ENCODE data around the gene TUBE1. TPM values are rescaled to one million over a fixed set of nuclear protein-coding genes. Genes with fewer than 3 reads are reported as not detected.

TUBE1 gene
- polyA plus RNA-seq, 1 of the 3 experiments (the other 2 are of a cell fraction), result 11.9 TPM

DNA sequence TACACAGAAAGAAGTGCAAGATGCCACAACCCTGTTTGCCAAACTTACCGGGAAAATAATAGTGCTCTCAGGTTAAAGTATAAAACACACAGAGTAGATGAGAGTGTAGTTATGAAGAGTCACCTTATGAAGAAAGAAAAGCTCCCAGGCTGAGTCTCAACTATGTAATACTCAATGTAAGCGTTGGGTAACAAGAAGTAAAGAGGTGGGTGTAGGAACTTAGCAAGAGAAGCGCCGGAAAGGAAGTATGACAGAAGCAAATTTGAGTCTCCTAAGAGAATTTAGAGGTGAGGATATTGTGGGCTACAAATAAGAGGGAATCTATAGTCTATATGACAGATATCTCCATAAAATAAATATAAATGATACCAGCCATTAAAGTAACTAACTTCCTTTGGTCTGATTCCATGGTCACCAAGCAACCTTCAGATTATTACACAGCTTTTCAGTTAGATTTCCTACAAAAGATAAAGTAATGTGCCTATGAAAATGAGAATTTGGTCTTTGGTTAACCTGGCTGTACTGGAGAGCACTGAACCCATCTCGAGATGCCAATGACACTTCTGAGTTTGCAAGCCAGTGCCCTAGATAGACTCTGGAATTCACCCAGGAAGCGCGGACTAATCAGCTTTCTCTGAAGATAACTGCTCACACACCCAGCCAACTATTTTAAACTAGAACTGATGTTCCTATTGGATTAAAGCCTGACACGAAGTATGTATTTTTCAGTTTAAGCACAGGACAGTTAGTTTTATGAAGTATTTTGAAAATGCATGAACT is 1.8 kb downstream of the TUBE1 start:
- Histone ChIP-seq H2AFZ (ENCODE audit: low read depth) (no peak overlapping the region), H4K20me1 (ENCODE audit: insufficient read depth) (no peaks in the 10 kb centered on the region), H3K9ac (no peak overlapping the region), H3K4me3 (ENCODE audit: low read depth in 2 of 2, low read length in 1 of 2) (no peak overlapping the region), H3K4me2 (no peak overlapping the region), H3K4me1 (ENCODE audit: control insufficient read depth in 1 of 2, insufficient read depth in 2 of 2, low read depth in 1 of 2, low read length in 1 of 2) (peaks cover 2 to 5% of the 10 kb centered on the region in 2 experiments), H3K79me2 (ENCODE audit: insufficient read depth) (no peaks in the 10 kb centered on the region; the same call in 1 of the 2 replicates), H3K9me2 (no peaks in the 10 kb centered on the region), H3K36me3 (replicated peaks in 1 of 2; ENCODE audit: control insufficient read depth in 1 of 2, insufficient read depth in 2 of 2, low read length in 1 of 2) (peaks cover 23 to 34% of the 10 kb centered on the region in 2 experiments), H3K27me3 (ENCODE audit: insufficient read depth) (no peaks in the 10 kb centered on the region), H3K9me3 (no peaks in the 10 kb centered on the region), H3K27ac (ENCODE audit: low read depth in 2 of 2, low read length in 1 of 2) (no peak overlapping the region), H3F3A (replicated peaks; ENCODE audit: insufficient read depth) (peaks cover 4% of the 10 kb centered on the region)
- ChIA-PET POLR2A (interaction anchor here (0.8 kb wide), 1 partner anchor 37 kb away, joined by 3 read pairs; no protein-coding TSS in a partner anchor), CTCF (interaction anchor here (0.8 to 3.7 kb wide), 7 partner anchors 42 to 95 kb away, joined by 3 to 42 read pairs (median 3); no protein-coding TSS in a partner anchor)
- no peak for DNase-seq
- 95% methylated on average over 8 of the region's 8 CpGs for WGBS (ENCODE audit: low lambda C conversion rate)
- no peak for TF ChIP-seq MXI1 (IDR thresholded peaks at IDR 0.05; ENCODE audit: low read depth, low read length)
- no peak for TF ChIP-seq RXRA (IDR thresholded peaks at IDR 0.05; ENCODE audit: borderline replicate concordance, low read depth)
- TF ChIP-seq POLR2AphosphoS5 (IDR thresholded peaks at IDR 0.05; ENCODE audit: low read depth, low read length), result no peak
- no peak for TF ChIP-seq TAF1 (IDR thresholded peaks at IDR 0.05; ENCODE audit: borderline replicate concordance, low read depth, low read length)
- no peak for TF ChIP-seq CTCF (IDR thresholded peaks at IDR 0.05)
- no peak for TF ChIP-seq ELF1 (IDR thresholded peaks at IDR 0.05)
- no peak for TF ChIP-seq RCOR1 (IDR thresholded peaks at IDR 0.05; ENCODE audit: low read length)
- no peak for TF ChIP-seq JUND (IDR thresholded peaks at IDR 0.05)
- TF ChIP-seq GABPA (IDR thresholded peaks at IDR 0.05; ENCODE audit: low read depth), result no peak
- TF ChIP-seq, protein P1, sequence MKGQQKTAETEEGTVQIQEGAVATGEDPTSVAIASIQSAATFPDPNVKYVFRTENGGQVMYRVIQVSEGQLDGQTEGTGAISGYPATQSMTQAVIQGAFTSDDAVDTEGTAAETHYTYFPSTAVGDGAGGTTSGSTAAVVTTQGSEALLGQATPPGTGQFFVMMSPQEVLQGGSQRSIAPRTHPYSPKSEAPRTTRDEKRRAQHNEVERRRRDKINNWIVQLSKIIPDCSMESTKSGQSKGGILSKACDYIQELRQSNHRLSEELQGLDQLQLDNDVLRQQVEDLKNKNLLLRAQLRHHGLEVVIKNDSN (IDR thresholded peaks at IDR 0.05; ENCODE audit: borderline replicate concordance, low read depth), result no peak
- TF ChIP-seq, protein P2, sequence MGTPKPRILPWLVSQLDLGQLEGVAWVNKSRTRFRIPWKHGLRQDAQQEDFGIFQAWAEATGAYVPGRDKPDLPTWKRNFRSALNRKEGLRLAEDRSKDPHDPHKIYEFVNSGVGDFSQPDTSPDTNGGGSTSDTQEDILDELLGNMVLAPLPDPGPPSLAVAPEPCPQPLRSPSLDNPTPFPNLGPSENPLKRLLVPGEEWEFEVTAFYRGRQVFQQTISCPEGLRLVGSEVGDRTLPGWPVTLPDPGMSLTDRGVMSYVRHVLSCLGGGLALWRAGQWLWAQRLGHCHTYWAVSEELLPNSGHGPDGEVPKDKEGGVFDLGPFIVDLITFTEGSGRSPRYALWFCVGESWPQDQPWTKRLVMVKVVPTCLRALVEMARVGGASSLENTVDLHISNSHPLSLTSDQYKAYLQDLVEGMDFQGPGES (IDR thresholded peaks at IDR 0.05; ENCODE audit: low read depth, low read length), result no peak
- TF ChIP-seq EP300 (IDR thresholded peaks at IDR 0.05; ENCODE audit: borderline replicate concordance in 1 of 2, low read depth in 1 of 2, low read length in 1 of 2), result no peak
- TF ChIP-seq, protein P3, sequence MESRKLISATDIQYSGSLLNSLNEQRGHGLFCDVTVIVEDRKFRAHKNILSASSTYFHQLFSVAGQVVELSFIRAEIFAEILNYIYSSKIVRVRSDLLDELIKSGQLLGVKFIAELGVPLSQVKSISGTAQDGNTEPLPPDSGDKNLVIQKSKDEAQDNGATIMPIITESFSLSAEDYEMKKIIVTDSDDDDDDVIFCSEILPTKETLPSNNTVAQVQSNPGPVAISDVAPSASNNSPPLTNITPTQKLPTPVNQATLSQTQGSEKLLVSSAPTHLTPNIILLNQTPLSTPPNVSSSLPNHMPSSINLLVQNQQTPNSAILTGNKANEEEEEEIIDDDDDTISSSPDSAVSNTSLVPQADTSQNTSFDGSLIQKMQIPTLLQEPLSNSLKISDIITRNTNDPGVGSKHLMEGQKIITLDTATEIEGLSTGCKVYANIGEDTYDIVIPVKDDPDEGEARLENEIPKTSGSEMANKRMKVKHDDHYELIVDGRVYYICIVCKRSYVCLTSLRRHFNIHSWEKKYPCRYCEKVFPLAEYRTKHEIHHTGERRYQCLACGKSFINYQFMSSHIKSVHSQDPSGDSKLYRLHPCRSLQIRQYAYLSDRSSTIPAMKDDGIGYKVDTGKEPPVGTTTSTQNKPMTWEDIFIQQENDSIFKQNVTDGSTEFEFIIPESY (IDR thresholded peaks at IDR 0.05; ENCODE audit: borderline replicate concordance, low read depth), result no peak
- TF ChIP-seq SIN3A (IDR thresholded peaks at IDR 0.05; ENCODE audit: borderline replicate concordance, low read depth, low read length), result no peak
- TF ChIP-seq RFX5 (IDR thresholded peaks at IDR 0.05; ENCODE audit: low read length), result no peak
- no peak for TF ChIP-seq MAX (IDR thresholded peaks at IDR 0.05; ENCODE audit: low read depth)

Data from SK-N-SH (cell line).